AG04450 (cell line): ENCODE measurements around the gene SPATA2. TPM values are rescaled to one million over a fixed set of nuclear protein-coding genes. Genes with fewer than 3 reads are reported as not detected.

Source experiments
- CTCF ChIA-PET: fragments of 300-600, 350-600 bp; formaldehyde crosslinking; extraction: SDS; loops from one replicate; lab custom pipeline; 2022; ENCODE audit warnings: antibody characterized with exemption, inconsistent platforms; lab: Charles Lee
- POLR2A ChIA-PET: fragments of 350-600 bp; formaldehyde crosslinking; extraction: SDS; loops from one replicate; lab custom pipeline; 2021; ENCODE audit warnings: antibody characterized with exemption, inconsistent platforms; lab: Yijun Ruan, JAX
- DNase-seq: peaks from one replicate; pipeline ENCODE4 v3.0.0-alpha.2; 2011; ENCODE audit warnings: low read depth, low spot score
- H3K27ac ChIP-seq: one replicate; pipeline ENCODE4 v1.5.1; 2012; ENCODE audit warnings: low read depth, low read length, control low read depth
- H3K27me3 ChIP-seq: one replicate; pipeline ENCODE4 v1.6.0; 2012; ENCODE audit warnings: low read length; ENCODE audit not compliant: control insufficient read depth, insufficient read depth
- H3K4me3 ChIP-seq: 2 replicates; pipeline ENCODE4 v1.5.1; 2011; ENCODE audit warnings: mild to moderate bottlenecking, low read depth, low read length, control low read depth
- H3K9me3 ChIP-seq: 2 replicates; pipeline ENCODE4 v1.5.1; 2012; ENCODE audit warnings: low read length; ENCODE audit not compliant: control insufficient read depth, insufficient read depth
- CTCF ChIP-seq: IDR thresholded peaks from 2 replicates; pipeline ENCODE4 v1.5.1; 2011; ENCODE audit warnings: low read depth, low read length, control low read depth, inconsistent platforms
- polyA plus RNA-seq: library from polyadenylated mRNA; depleted of rRNA; stranded (reverse); fragments of >200 nt; gene quantifications from 2 replicates; pipeline ENCODE4 v1.2.3, GENCODE V29; 2011

SPATA2 gene
- polyA plus RNA-seq, 1 experiment = 4.7 TPM

DNA sequence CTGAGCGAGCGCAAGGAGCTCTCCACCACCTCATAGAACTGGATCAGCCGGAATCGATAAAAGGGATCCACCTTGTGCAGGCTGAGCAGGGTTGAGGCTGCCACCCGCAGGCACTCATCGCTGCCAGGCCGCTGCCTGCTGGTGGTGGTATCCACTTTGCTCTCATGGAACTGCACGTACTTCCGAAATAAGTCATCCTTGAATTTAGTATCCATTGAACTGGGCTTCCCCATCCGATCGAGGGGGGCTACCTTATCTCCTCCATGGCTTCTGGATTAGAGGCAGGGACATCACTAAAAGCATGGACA lies 7.1 kb downstream of the SPATA2 start:
- Histone ChIP-seq H3K4me3 (no peak overlapping the region), H3K9me3 (no peaks in the 10 kb centered on the region; the same call in 1 of the 2 replicates), H3K27ac (no peak overlapping the region), H3K27me3 (no peaks in the 10 kb centered on the region)
- ChIA-PET POLR2A (no interaction called here), CTCF (no interaction called here)
- TF ChIP-seq CTCF = no peak
- no peak for DNase-seq

GRCh38 chr20:49907405-49908257 lies 7.7 kb downstream of the SPATA2 start:
- no peaks in the 10 kb centered on the region; the same call in 1 of the 2 replicates for H3K9me3 ChIP-seq
- no peak overlapping the region for H3K4me3 ChIP-seq
- ChIA-PET POLR2A (no interaction called here), CTCF (interaction anchor here (2.0 kb wide), 1 partner anchor 19 kb away, joined by 5 read pairs; no protein-coding TSS in a partner anchor)
- no peak for DNase-seq
- H3K27me3 ChIP-seq = no peaks in the 10 kb centered on the region
- no peak overlapping the region for H3K27ac ChIP-seq
- no peak for TF ChIP-seq CTCF

DNA sequence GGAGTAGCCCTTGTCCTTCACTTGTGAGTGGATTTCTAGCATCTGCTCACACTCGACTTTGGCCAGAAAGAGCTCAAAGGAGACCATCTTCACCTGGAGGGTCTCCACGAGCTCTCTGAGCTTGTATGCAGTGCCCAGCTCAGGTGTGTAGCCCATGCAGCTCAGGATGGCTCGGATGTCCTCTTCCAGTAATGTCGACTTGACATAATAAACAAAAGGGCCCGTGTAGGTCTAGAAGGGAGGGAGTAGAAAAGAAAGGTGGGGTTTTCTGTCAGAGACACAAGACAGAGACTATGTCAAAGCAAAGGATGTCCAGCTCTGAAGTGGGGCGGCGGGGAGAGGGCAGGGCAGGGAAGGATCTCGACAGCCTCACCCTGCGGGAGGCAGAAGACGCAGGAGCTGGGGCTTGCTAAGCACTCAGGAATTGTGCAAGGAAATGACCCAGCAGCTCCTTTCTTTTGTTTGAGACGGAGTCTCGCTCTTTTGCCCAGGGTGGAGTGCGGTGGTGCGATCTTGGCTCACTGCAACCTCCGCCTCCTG lies 8.6 kb downstream of the SPATA2 start:
- H3K27ac ChIP-seq = no peak overlapping the region
- CTCF ChIA-PET = interaction anchor here (0.6 to 2.0 kb wide), 2 partner anchors 18 to 137 kb away, joined by 3 to 5 read pairs; no protein-coding TSS in a partner anchor
- DNase-seq = no peak

DNA sequence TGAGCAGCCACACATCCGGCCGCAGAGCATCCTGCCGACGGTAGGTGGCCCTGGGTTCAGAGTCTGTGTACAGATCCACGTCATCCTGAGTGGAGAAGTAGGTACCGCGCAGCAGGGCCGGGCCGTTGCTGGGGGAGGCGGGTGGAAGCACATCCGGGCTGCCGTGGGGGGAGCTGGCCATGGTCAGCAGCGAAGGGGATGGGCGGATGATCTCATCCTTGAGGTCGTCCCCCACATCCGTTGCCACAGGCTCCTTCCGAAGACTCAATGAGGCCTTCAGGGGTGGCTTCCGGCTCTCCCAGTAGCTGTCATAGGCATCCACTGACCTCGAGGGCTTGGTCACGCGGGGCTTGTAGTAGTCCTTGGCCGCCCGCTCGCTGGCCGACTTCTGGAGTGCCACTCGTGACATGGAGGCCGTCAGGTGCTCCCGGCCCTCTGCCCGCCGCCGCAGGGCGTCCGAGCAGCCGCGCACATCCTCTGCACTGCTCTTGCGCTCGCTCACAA lies 9.2 kb downstream of the SPATA2 start:
- ChIA-PET CTCF (interaction anchor here (0.6 to 2.0 kb wide), 2 partner anchors 17 to 137 kb away, joined by 3 to 5 read pairs; no protein-coding TSS in a partner anchor), POLR2A (no interaction called here)
- H3K27me3 ChIP-seq = no peaks in the 10 kb centered on the region

More for the DNA sequence above, 8.6 kb downstream of the SPATA2 start:
- H3K9me3 ChIP-seq = no peaks in the 10 kb centered on the region; the same call in 1 of the 2 replicates
- no peak for TF ChIP-seq CTCF
- POLR2A ChIA-PET = no interaction called here
- no peaks in the 10 kb centered on the region for H3K27me3 ChIP-seq
- no peak overlapping the region for H3K4me3 ChIP-seq

More for the DNA sequence above, 9.2 kb downstream of the SPATA2 start:
- TF ChIP-seq CTCF = no peak
- no peak overlapping the region for H3K4me3 ChIP-seq
- no peak for DNase-seq
- no peaks in the 10 kb centered on the region; the same call in 1 of the 2 replicates for H3K9me3 ChIP-seq
- H3K27ac ChIP-seq = no peak overlapping the region
